Inflammatory macrophage treated with lipopolysaccharide for 1 hour (primary cell): ENCODE measurements around the gene NALF2.

Source experiments
- DNase-seq, 2 donors: peaks; one replicate each; pipeline ENCODE4 v3.0.0-alpha.2; 2020 to 2022

NALF2 gene

DNA sequence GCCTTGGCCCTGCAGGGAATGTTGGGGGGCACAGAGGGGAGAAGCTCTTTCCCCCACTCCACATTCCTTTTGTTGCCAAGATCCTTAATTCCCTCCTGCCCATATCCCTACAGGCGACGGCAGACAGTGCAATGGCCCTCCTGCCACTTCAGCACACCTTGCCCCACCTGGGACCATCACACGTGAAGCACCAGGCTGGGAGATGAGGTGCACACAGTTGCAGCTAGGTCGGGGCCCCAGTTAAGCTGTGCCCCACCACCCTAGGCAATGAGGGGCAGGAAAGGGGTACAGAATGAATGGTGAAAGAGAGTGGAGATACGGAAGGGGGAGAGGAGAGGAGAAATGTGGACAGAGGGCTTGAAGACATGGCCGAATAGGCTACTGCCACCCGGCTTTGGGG, 26.2 kb downstream of the NALF2 start:
- no peak for DNase-seq

DNA sequence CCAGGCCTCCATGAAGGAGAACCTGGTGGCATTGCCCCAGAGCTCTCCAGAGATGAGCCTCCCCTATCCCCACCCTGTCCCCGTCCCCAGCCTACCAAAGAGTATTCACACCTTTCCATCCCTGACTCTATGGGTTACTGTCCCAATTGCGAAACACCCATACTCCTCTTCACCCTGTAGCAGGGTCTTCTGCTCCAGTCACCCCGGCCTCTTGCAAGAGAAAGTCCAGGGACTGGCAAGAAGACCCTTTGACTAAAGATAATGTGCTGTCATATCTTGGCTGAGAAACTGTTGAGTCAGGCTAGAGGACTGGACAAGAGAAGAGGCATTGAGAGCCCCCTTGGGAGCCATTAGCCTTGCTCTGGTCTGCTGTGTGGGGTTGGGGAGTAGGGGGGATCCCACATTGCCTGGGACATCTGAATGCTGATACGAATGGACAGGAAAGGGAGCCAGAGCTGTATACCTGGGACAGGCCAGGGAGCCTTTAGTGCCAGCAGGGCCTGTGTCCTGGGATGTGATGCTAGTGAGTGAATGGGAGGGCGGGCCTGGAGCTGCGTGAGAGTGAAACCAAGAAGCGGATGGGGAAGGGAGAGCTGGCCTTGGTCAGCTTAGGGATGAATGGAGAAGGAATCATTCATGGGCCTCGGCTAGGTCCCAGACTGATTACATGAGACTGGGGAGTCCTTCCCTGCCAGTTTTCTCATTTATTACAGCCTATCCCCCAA, 27.1 kb downstream of the NALF2 start:
- no peak for DNase-seq

DNA sequence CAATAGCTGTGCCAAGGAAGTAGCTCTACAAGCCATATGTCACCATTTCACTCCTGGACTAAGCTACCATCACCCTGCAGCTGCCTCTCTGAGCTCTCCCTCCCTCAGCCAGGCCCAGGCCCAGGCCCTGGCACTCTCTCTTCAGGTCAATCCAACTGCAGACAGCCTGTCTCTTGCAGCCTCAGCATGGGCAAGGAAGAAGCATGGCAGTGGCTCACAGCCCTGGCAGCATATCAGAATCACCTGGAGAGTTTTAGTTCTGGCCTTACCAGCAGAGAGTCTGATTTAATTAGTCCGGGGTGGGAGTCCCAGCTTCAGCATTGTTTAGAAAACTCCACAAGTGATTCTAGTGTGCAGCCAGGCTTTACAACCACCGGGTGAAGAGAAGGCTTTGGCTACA, 31.5 kb downstream of the NALF2 start:
- DNase-seq: no peak

DNA sequence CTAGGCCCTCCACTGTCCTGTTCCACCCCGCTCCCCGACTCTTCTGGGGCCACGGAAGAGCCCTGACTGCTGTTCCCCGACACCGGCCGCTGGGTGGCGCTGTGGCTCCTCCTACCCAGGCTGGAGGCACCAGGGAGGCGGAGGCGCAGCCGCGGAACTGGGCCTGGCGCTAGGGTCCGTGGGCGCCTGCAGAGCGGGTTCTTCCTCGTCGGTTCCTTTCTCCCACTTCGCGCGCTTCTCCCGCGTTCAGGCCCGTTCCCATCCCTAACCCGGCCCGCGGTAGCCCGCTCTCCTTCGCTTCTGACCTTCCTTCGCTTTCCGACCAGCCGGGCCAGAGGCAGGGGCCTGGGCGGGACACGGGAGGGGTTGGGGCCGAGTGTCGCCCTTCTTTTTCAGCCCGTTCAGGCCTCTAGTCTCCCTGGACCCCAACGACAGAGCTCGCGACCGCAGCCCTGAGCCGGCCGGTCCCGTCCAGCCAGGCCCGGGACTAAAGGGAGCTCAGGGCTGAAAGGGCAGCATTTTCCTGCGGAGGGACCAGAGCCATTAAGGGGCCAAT, 34.3 kb downstream of the NALF2 start:
- DNase-seq: peak; percentile 47 to 69

DNA sequence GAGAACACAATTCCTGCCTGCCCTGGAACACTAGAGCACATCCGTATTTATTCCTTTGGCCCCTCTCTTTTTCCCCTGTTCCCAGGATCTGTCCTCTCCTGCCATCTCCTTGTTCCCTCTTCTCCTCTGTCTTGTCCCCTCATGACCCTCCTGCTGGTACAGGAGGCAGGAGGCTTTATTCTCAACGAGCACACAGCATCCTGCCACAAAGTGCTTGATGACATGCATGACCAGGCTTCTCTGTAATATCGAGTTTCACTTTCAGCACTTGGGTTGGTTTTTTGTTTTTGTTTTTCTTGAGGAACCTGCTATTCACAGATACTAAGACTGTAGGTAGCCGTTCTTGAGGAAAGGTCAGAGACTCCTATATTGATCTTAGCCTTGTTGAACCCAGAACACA, 35.3 kb downstream of the NALF2 start:
- no peak for DNase-seq

DNA sequence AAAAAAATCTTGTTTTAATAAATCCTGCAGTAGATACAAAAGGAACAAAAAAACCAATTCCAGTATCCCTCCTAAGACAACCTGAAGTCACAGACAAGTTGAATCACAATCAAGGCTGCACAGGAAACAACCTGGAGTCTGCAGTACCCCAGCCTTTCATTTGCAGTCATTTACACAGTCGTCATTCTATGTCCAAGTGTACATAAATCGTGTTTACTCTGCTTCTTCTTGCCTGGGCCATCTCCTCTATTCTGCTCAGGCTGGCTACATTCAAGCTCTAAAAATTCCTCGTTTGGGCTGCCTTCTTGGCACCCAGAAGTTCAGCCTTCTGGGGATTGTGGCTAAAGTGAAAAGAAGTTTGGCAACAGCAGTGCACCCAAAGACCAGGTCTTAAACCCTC, 37.8 kb downstream of the NALF2 start:
- DNase-seq: no peak

DNA sequence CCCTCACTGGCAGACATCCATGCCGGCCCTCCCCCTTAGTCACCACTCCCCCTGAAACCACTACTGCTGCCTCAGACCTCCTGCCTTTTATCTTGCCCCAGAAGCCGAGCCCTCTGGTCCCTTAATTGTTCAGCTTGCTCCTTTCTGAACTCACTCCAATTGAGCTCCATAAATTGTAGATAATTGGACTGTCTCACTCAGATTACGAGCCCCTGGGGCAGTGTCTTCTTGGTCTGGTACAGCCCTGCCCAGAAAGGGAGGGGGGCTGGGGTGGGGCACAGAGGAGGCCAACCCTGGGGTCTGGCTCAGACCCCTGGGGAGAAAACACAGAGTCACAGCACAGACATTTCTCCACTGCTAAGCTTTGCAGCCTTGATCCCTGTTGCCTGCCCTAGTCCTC, 39.4 kb downstream of the NALF2 start:
- no peak for DNase-seq

DNA sequence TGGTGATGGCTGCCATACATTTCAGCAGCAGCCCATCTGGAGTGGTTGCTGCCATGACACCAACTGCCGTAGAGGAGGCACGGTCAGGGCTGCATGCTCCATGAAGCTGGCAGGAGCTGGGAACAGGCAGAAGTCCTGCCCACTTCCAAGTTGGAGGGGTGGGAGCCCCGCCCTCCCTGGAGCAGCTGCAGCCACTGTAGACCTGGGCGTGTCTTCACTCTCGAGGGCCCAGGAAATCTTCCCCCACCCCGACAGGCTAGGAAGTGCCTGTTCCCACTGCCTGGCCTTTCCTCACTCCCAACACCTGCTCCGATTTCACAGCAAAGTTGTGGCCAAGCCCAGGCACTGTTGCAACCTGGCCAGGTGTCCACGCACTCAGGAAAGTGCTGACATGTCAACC, 42.3 kb downstream of the NALF2 start:
- DNase-seq: no peak

DNA sequence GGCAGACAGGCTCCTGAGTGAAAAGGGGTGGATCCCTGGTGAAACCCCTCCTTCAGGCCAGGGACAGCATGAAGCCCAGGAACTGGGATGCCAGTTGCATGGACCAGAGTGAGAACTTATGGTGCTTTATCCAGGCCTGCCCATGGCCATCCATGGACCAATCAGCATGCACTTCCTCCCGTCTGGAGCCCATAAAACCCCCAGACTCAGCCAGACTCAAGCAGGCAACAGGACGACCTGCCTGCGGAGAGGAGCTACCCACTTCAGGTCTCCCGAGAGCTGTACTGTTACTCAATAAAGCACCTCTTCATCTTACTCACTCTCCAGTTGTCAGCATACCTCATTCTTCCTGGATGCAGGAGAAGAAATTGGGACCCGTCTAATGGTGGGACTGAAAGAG, 42.9 kb downstream of the NALF2 start:
- no peak for DNase-seq

DNA sequence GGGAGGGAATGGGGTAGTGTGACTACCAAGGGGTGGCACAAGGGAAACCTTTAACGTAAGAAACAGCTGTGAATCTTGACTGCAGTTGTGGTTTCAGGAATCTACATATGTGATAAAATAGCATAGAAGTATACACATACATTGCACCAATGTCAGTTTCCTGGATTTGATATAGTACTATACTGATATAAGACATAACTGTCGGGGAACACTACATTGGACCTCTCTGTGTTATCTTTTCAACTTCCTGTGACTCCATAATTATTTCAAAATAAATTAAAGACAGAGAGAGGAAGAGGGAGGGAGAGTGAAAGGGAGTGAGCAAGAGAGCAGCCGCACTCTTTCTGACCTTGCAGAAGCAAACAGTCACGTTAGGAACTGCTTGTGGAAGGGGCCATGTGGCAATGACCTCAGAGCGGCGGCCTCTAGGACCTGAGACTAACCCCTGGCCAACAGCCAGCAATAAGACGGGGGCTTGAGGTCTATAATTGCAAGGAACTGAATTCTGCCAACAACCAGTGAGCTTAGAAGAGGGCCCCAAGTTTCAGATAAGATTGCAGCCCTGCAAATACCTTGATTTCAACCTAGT, 47.4 kb downstream of the NALF2 start:
- DNase-seq: no peak

DNA sequence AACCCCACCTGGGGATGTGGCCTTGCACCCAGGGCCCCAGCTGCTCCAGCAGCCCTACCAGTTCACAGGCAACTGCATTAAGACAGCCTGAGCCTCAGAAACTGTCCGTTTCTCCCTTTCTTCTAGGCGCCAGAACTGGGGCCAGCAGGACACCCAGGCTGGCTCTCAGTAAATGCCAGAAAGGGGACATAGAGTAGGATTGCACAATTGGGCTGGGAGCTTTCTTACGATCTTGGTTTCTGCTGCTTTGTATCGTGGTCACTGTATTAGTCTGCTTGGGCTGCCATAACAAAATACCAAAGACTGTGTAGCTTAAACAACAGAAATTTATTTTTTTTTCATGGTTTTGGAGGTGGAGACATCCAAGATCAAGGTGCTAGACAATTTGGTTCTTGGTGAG, 48.4 kb downstream of the NALF2 start:
- no peak for DNase-seq
